Stimulated activated CD4-positive, alpha-beta T cell treated with anti-CD3 and anti-CD28 coated beads, TNF-alpha, amount 100 ng/mL, for 24 hours (primary cell): ENCODE data around the gene CCDC197.

Experiments used
- DNase-seq, 3 experiments: peaks; one replicate each; pipeline ENCODE4 v3.0.0-alpha.2; 2020; ENCODE audit warnings: low read depth in 3 of 3

CCDC197 gene

GRCh38 chr14:94025720-94026119, 28.6 kb downstream of the CCDC197 start:
- DNase-seq: no peak

- DNase-seq: peak; percentile 87 to 97 (median 95)
Observed at GRCh38 chr14:94026173-94026888, 29.2 kb downstream of the CCDC197 start, which contains the start of gene OTUB2. Gene OTUB2, plus strand, starts transcription at chr14:94026340. Its CDS starts 198 bp downstream, at chr14:94026538.

DNA sequence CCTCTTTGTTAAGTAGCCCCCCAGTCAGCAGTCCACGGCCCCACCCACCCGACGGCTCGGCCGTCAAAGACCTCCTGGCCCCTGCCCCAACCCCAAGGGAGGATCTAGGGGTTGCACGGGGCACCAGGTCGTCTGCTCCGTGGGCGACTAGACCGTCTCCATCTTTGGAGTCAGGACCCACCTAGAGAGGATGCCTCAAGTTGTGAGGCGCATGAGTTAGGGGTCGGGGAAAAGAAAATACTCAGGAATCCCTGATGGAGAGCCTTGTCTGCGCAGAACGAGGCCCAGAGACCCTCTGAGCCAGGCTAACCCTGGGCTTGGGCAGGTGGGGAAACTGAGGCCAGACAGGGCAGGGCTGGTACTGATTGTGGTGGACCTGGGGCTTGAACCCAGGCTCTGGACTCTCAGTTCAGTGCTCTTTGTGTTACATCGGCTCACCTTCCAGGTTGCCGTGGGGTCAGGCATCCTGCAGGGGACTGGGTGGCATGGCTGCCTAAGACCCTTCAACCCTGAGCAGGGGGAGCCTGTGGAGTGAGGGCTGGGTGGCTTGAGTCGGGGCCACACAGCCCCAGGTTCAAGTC, 29.9 kb downstream of the CCDC197 start:
- DNase-seq: no peak

- no peak for DNase-seq
Observed at GRCh38 chr14:94027566-94028449, 30.7 kb downstream of the CCDC197 start.

DNA sequence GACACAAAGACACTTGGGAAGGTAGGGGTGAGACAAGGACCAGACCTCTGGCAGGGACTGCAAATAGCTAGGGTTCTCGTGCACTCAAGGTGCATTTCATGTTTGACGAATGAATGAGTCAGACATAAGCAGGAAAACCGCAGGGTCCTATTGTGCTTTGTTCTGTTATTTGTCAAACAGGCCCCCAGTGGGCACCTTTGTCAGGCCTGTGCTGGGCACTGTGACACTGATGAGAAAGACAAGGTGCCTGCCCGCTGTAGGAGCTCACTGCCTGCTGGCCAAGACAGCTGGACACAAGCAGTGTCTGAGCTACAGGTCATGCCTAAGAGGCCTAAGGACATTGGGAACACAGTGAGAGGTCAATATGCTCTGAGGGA, 31.3 kb downstream of the CCDC197 start:
- DNase-seq: peak in 1 of 3 experiments; percentile 14

DNA sequence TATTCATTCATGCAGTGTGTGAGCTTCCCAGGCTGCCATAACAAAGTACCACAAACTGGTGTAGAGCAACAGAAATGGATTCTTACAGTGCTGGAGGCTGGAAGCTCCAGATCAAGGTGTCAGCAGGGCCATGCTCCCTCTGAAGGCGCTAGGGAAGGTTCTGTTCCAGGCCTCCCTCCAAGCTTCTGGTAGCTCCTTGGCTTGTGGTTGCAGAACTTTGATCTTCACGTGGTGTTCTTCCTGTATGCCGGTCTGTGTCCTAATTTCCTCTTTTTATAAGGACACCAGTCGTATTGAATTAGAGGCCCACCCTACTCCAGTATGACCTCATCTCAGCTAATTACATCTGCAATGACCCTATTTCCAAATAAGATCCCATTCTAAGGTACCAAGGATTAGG, 32.2 kb downstream of the CCDC197 start:
- DNase-seq: no peak

- DNase-seq: no peak
Observed at GRCh38 chr14:94029671-94030203, 32.6 kb downstream of the CCDC197 start.

- DNase-seq: no peak
Observed at GRCh38 chr14:94030571-94030970, 33.5 kb downstream of the CCDC197 start.

- DNase-seq: no peak
Observed at GRCh38 chr14:94031161-94031882, 34.2 kb downstream of the CCDC197 start.

- DNase-seq: no peak
Observed at GRCh38 chr14:94031883-94032279, 34.8 kb downstream of the CCDC197 start.

GRCh38 chr14:94034886-94035285, 37.8 kb downstream of the CCDC197 start:
- no peak for DNase-seq

- DNase-seq: peak; percentile 54 to 73 (median 68)
Observed at GRCh38 chr14:94036313-94037167, 39.4 kb downstream of the CCDC197 start.

GRCh38 chr14:94037954-94038353, 40.9 kb downstream of the CCDC197 start:
- DNase-seq: no peak

DNA sequence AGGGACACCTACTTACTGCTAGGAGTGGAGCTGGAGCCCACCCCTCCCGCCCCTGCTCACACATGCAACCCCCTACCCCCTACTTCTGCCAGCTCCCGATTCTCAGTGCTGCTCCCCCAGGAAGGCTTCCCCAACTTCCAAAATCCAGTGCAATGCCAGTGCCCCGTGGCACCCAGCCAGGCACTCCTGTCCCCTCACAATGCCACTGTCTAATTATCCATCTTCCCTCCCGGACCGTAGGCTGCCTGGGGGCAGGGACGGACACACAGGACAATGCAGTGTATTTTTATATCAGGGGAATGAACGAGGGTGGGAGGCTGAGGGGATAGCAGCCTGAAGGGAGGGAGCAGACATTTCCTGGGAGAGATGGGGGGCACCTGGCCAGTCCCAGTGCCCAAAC, 41.4 kb downstream of the CCDC197 start:
- no peak for DNase-seq

DNA sequence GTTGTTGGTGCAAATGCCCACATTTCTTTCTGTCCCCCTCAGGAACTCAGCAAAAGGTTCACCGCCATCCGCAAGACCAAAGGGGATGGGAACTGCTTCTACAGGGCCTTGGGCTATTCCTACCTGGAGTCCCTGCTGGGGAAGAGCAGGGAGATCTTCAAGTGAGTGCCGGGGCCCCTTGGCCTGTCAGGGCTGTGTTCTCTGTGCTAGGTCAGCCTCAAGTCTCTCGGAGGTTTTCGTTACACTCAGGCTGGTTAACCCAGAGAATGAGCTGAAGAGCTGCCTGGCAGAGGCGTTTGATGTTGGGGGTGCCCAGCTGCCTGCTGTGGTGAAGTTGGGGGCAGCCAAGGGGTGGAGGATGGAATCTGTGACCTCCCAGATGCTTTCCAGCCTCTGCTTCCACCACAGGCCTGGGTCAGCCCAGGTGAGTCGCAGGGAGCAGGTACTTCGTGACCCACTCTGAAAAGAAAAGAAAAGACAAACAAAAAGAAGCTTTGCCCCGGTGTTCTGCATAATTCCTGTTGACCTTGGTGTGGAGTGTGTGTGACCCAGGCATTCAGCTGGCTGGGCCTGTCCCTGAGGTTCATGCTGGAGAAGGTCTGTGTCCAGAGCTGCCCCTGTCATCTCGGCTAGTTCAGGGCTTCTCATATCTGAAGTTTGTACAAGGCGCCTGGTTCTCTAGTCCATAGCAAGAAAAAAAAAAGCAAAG, 42.0 kb downstream of the CCDC197 start:
- DNase-seq: no peak

GRCh38 chr14:94040247-94040646, 43.1 kb downstream of the CCDC197 start:
- no peak for DNase-seq

- DNase-seq: no peak
Observed at GRCh38 chr14:94040796-94041195, 43.7 kb downstream of the CCDC197 start.

- DNase-seq: no peak
Observed at GRCh38 chr14:94041551-94042346, 44.6 kb downstream of the CCDC197 start.

GRCh38 chr14:94042433-94043091, 45.5 kb downstream of the CCDC197 start:
- DNase-seq: no peak
